ENCODE measurements around the gene TNFSF10.
A peak's percentile ranks its signal among the peaks of the same experiment; 100 is the strongest.

TNFSF10 gene

GRCh38 chr3:172543419-172543818, 20.2 kb upstream of the TNFSF10 start:
- no peak for DNase-seq

- no peak for DNase-seq
These were observed 19.8 kb upstream of the TNFSF10 start for GRCh38 chr3:172542999-172543398.

- DNase-seq: no peak
These were observed 18.8 kb upstream of the TNFSF10 start for GRCh38 chr3:172541945-172542488.

- DNase-seq: no peak
These were observed 16.8 kb upstream of the TNFSF10 start for GRCh38 chr3:172540049-172540448.

GRCh38 chr3:172539273-172539672, 16.0 kb upstream of the TNFSF10 start:
- no peak for DNase-seq

GRCh38 chr3:172538368-172539151, 15.3 kb upstream of the TNFSF10 start:
- DNase-seq: peak; percentile 31 to 51

- no peak for DNase-seq
These were observed 14.4 kb upstream of the TNFSF10 start for GRCh38 chr3:172537507-172538158.

GRCh38 chr3:172536993-172537419, 13.8 kb upstream of the TNFSF10 start:
- no peak for DNase-seq

- no peak for DNase-seq
These were observed 13.3 kb upstream of the TNFSF10 start for GRCh38 chr3:172536505-172536904.

GRCh38 chr3:172530566-172530965, 7.3 kb upstream of the TNFSF10 start:
- DNase-seq: peak; percentile 92 to 94

GRCh38 chr3:172530101-172530561, 6.9 kb upstream of the TNFSF10 start:
- peak; percentile 78 to 79 for DNase-seq

- no peak for DNase-seq
These were observed 5.4 kb upstream of the TNFSF10 start for GRCh38 chr3:172528677-172529076.

- DNase-seq: no peak
These were observed 4.1 kb upstream of the TNFSF10 start for GRCh38 chr3:172527306-172527705.

GRCh38 chr3:172525116-172525613, 1.9 kb upstream of the TNFSF10 start:
- no peak for DNase-seq

- DNase-seq: no peak
These were observed 1.4 kb upstream of the TNFSF10 start for GRCh38 chr3:172524611-172525010.

GRCh38 chr3:172521837-172522726, 1.1 kb downstream of the TNFSF10 start:
- peak; percentile 21 to 22 for DNase-seq

- DNase-seq: peak in 1 of 2 experiments; percentile 17
These were observed 2.9 kb downstream of the TNFSF10 start for GRCh38 chr3:172520301-172520831.

GRCh38 chr3:172519740-172520139, 3.5 kb downstream of the TNFSF10 start:
- no peak for DNase-seq

- DNase-seq: peak; percentile 18 to 23
These were observed 4.1 kb downstream of the TNFSF10 start for GRCh38 chr3:172518929-172519640.

GRCh38 chr3:172517859-172518466, 5.3 kb downstream of the TNFSF10 start:
- DNase-seq: no peak

All from AML-193 (cell line).